Middle frontal gyrus (tissue), 1 donor: ENCODE data around the gene ITPK1.
A peak's percentile ranks its signal among the peaks of the same experiment; 100 is the strongest.

Experiments
- DNase-seq: peaks from one replicate; pipeline ENCODE4 v3.0.0-alpha.2; 2015; ENCODE audit warnings: low spot score; ENCODE audit errors: extremely low spot score

ITPK1 gene

DNA sequence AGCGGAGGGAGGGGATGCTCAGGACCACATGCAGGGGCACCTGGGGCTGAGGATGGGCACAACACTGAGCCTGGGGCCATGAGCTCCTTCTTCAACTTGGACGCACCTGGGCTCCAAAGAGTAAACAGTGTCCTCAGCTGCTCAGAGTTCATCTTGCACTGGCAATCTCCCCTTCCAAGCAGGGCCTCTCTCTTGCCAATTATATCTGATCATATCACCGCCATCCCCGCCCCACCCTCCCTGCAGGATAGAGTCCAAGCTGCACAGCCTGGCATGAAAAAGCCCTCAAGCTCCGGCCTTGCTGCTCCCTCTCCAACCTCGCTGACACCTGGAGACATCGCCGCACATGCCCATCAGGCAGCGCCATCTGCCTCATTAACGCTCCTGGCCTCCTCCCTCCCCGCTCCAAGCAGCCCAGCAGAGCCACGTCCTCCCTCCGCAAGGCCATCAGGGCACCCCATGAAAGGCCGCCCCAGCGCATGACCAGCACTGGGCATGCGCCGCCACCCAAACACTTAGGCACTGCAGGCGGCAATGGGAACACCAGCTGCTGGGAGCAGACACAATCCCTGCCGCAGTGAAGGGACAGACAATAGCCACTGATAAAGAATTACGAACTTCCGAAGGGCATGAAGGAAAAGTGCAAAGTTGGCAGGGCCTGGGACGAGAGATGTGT lies 103.9 kb downstream of the ITPK1 start:
- DNase-seq: peak; percentile 49

DNA sequence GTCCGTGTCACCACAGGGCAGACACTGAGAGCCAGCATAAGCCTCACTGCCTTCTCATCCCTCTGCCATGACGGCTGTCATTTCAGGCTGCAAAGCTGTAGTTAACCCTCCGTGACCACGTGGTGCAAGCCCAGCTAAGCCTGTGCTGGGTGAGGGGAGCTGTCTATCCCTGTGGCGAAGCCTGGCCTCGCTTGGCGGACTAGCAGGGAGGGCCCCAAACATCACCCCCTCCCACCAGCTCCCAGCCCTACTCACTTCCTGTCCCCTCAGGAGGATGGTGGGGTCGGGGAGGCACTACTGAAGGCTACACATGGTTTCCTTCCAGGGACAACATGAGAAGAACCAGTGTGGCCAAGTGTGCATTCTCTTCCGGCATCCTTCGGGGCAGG lies 104.6 kb downstream of the ITPK1 start:
- DNase-seq: no peak

DNA sequence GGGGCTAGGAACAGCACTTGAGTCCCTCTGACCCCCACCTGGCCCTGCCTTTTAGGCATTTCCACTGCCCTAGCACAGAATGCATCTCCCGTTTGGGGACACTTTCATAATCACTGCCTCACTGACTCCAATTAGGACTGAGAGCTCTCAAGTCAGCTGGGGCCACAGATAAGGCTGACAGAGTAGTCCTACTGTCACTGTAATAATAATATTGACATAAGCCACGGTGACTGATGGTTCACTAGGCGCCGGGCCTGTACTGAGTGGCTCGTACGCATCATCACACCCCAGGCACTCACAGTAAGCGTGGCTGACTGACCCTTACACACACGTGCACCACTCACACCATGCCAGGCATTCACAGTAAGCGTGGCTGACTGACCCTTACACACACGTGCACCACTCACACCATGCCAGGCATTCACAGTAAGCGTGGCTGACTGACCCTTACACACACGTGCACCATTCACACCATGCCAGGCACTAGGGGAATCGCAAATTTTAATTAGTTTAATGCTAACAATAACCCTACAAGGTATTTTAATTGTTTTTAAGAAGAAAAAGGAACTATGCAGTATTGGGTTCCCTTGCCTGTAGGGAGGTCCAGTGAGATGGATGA lies 105.1 kb downstream of the ITPK1 start:
- DNase-seq: no peak

DNA sequence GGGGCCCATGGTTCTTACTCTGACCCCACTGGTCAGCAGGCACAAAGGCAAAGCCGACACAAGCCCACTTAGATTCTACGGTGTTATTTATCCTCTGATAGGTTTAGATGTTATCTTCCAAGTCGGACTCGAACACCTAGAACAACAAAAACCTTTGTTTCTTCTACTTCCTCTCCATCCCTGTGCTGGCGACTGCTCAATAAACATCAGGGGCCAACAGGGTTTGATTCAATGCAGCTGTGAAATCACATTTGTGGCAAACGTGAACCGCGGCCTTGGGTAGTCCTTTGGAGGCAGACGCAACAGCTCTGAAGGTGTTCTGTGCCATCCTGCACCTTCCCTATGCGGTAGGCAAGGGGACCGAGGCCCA lies 105.6 kb downstream of the ITPK1 start:
- no peak for DNase-seq

DNA sequence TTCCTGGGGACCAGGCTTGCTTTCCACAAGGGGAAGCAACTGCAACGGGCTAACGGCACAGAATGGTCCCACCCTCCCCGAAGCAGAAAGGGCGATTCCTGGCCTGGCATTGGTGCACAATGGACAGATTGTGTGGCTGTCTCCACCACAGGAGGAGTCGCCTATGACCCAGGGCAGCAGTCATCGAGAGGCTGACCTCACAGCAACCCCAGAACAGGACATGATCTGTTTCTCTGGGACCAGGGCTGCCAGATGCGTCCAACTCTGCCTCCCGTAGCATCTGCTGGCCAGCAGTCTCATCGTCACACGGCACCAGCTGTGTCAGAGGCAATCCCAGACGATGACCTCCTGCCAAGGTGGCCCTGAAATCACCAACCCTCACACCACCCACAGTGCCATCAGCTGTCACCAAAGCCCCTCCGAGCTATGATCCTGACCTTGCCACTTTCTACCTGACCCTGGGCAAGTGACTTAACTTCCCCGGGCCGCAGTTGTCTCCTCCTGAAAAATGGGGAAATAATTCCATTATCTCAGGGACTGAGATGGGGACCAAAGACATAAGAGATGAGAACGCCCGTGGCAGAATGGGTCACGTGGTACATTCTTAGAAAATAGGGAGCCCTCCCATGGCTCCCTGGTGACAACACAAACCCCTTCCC lies 106.1 kb downstream of the ITPK1 start:
- peak; percentile 86 for DNase-seq

DNA sequence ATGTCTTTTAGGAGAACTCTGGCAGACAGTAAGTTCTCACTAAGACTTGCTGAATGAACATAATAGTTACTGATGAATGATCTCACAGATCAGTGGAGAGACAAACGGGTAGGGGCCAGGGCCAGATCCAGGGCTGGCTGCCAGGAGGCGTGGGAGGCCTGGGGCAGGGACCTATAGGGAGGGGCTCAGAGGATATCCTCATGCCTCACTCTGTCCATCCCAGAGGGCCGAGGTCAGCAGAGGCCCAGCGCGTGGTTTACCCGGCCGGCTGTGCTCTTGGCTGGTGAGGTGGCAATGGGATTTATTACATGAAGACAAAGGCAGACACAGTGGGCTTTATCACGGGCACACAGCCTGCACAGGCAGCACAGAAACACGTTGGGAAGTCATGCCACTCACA lies 107.3 kb downstream of the ITPK1 start:
- no peak for DNase-seq

DNA sequence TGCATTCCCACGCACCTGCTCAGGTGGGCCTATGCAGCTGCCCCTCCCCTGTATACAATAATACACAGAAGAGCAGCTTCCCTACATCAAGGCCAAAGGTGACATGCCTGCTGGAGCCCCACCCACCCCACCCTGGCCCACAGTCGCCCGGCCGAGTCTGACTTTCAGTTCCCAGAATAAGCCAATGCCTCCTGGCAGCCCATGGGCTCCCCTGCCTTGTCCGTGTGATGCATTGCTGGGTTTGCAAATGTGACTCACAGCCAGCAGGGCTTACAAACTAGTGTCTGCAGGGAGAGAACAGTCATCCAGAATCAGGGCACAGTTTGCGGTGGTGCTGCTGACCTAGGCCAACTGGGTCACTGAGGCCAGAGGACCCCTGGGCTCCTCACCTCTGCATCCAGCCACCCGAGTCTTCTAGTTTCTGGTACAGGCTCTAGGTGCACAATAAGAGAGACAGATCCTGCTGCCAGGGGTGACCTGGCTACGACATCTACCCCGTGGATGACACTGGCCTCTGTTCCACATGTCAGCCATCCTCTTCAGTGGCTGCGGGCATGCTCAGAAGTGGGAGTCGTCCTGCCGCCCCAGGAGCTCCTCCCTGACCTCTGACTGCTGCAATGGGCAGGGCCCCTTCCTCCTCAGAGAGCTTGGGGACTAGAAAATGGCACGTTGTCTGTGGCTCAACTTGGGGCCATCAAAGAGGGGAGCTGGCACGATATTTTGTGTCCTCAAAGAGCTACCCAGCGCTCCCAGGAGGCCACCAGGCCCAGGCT lies 108.3 kb downstream of the ITPK1 start:
- DNase-seq: no peak

DNA sequence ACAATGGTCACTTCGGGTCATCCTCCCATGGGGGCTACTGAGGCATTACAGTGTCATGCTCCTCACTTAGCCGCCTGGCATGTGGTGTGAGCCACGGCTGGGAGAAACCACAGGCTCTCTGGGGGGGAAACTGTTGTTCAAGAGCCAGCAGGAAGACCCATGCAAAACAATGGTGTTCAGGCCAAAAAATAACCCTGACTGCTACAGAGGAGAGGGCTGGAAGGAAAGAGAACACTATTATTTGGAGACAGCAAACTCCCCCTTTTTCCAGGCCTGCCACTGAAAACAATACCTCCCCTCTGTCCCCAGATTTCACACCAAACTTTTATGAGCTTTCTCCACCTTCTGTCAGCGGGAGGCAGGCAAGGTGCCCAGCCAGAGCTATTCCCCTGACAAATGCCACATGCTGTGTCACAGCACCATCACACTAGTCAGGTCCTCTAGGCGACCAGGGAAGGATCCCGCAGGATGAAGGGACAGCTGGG lies 109.1 kb downstream of the ITPK1 start:
- no peak for DNase-seq

DNA sequence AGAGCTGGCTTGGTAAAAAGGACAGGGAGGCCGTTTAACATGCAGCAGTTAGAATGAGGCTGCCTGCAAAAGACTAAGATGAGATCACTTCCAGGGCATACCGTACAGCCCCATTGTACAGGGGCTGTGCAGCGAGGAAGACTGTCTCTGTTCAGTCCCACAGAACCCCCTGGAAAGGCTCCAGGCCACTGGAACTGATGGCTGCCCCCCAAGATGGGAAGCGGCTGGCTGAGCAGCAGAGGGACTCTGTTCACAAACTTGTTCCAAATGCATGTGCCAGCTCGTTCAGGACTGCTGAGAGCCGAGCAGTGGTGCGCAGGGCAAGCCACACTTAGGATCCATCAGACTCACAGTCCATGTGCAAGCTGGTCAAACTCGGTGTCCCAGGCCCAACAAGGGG lies 109.9 kb downstream of the ITPK1 start:
- DNase-seq: no peak

DNA sequence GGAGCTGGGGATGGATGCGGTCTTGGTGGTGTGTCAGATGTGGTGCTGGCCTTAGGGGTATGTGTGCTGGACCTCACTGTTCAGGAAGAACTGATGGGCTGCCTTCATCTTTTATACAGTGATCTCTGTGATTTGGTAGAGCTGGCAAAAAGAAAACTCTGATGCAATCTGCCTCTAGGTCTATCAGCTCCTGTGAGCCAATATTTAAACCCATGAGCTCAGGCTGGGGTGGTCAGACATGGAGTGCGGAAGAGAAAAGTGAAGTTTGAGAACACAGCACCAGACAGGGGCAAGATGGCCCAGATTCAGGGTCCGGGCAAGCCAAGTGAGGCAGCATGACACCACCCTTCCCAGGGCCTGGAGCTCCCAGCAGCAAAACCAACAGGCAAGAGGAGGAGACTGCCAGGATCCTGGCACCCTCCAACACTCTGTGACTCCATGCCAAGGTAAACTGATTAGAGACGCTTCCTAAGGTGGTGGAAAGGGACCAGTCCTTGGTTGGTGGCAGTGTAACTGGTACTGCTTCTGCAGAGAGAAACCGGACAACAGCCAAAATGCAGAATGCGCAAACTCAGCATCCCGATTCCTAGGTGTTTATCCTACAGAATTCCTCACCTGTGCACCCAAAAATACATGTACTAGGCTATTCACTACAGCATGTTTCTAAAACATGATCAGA lies 110.5 kb downstream of the ITPK1 start:
- no peak for DNase-seq

DNA sequence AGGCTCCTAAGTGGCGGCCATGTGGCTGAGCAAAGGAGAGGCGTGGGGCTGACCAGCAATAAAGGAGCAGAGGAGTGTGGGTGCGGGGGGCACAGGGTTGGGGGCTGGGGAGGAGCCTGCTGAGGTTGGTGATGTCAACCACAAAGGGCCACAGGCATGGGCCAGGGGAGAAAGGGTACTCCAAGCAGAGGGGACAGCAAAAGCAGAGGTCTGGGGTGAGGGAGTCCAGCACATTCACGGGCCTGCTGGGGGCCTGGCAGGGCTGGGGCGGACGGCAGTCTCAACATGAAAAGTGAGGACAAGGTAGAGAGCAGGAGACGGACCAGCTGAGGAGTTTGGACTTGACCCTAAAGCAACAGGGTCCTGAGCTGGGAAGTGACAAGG lies 111.0 kb downstream of the ITPK1 start:
- no peak for DNase-seq

DNA sequence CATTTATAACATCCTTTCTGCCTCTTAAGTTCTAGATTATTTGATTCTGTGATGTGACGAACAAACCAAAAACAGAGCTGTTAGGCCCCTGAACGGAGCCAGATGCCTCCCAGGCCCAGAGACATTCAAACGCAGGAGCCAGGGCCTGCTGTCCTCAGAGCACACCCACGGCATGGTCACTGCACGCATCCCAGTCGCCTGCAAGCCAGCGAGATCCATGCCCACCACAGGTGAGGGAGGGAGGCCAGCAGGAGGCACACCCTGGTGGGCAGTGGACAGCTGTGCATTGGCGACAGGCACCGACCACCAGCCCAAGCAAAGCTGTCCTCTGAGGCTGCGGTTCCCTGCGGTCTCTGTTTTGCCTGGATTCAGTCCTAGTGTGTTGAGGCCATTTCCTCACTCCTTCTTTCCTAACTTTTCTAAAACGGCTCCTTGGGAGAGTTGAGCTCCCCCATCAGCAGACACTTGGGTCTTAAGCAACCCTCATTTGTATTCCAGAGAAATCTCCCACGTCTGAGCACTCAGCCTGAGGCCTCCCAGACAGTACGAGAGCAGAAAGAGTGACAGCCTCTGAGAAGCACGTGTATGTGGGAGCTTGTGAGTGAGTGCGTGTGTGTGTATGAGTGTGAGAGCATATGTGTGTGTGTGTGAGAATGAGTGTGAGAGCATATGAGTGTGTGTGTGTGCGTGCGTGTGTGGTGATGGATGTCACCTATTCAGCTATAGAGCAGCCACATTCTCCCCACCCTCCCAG lies 111.6 kb downstream of the ITPK1 start:
- no peak for DNase-seq

DNA sequence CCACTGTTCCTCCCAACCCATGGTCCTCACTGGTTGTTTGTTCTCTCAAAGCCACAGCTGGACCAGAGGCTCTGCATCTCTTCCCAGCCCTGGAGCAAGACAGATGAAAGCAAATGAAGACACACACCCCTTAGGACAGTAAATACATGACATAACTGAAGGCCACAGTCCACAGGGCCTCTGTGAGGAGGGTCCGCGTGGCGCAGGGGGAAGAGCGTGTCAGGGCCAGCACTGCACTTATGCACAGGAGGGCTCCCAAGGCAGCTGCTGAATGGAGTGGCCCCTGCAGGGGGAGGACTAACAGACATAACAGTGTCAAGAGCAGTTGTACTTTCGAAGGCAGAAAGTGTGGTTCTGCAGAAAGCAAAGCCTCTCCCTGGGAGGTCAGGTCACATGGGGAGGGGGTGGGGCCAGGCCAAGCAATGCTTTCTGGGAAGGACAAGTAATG lies 112.8 kb downstream of the ITPK1 start:
- no peak for DNase-seq

DNA sequence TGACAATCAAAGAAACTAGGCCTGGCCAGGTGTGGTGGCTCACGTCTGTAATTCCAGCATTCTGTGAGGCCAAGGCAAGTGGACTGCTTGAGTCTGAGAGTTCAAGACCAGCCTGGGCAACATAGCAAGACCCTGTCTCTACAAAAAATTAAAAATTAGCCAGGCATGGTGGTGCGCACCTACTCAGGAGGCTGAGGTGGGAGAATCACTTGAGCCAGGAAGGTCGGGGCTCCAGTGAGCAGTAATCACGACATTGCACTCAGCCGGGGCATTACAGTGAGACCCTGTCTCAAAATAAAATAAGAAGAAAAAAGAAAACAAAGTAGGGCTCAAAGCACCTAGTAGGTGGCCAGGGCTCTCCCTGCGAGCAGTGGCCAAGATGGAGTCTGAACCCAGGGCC lies 113.7 kb downstream of the ITPK1 start:
- DNase-seq: no peak

DNA sequence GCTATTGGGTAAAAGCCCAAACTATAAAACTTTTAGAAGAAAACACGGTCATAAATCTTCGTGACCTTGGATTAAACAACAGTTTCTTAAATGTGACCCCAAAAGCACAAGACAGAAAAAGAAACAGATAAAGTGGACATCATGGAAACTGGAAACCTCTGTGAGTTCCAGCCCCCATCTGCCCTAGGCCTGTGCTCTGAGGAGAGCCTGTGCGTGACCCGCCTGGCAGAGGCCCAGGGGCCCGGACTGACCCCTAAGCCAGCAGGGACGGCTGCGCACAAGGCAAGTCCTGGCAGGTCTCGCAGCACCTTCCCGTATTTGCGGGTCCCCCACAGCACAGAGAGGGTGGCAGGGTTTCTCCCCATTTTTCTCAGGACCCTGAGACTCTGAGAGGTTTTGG lies 116.8 kb downstream of the ITPK1 start:
- DNase-seq: no peak

DNA sequence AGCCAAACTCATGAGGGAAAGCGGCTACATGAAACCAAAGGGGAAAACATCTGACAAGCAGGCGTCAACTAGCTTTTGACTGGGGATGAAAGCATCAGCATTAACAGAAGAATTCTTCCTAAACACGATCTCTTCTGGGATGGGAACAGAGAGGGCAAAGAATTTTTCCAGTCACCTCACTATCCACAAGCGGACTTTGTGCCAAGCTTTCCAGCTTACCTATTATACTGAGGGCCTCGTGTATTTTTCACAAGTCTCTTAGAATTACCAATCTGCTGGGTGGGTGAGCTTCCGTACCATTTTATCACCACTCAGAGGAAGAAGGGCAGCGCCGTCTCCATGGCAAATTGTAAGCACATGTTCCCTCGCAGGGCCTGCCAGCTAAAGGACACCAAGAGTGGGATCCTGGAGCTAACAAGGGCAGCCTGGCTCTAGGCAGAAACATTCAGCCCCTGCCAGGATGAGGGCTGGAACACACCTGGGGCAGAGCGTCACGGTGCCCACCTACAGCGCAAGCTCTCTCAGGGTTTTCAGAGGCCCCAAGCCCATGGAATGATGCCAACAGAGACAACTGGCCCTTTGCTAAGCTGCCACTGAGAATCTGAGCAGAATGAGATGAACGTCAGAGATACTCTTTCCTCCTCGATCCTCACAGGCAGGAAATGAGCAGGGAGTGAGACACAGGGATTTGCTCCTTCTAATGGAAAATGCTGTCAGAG lies 118.2 kb downstream of the ITPK1 start:
- no peak for DNase-seq

DNA sequence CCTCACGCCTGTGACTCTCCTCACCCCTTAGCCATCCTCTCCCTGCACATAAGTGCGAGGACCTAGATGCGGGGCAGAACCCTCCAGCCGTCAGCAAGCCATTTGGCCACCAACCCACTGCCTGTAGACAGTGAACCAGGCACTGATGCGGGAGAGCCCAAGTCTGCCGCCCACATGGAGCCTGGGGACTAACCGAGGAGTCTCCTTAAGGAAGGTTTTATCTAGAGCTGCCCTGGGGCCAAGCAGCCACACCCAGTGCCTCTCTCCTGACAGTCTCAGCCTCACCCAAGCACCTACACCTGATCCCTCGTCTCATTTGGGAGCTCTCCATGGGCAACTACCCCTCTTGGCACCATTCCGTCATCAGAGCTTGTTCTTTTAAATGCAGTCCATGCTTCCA lies 120.1 kb downstream of the ITPK1 start:
- DNase-seq: no peak

DNA sequence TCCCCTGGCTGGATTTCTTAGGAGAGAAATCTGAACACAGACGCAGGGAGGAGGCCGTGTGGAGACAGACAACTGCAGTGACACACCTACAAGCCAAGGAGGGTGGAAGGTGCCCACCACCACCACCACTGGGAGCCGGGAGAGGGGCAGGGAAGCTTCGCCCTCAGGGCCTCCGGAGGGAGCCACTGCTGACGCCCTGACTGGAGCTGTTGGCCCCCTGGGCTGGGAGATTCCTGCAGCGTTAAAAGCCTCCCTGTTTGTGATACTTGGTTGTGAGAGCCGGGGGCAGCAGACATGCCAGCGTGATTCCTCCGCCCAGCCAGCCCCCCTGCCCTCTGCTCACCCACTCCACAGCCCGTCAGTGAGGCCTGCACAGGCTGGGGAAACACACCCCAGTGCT lies 120.8 kb downstream of the ITPK1 start:
- no peak for DNase-seq

DNA sequence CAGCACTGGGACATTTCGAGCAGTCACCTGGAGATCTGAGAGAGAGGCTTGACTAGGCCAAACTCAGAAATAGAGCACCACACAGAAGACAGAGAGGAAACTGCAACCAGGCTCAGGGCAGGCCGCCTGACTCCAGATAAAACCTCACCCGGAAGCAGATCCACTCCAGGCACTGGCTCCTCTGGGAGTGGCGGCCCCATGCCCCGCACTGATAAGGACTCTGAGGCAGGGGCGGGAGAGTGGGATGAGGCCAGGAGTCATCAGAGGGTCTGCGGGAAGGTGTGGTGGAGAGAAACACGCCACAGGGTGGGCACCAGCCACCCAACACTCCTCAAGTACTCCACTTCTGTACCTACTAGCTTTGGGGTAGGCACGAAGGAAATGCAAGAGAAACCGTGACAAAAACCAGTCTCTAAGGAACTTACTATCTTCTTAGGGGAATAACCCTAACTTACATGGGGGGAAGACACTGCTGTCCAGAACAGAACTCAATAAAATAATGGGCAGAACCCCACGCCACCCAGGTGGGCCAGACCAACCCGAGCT lies 121.5 kb downstream of the ITPK1 start:
- DNase-seq: no peak

DNA sequence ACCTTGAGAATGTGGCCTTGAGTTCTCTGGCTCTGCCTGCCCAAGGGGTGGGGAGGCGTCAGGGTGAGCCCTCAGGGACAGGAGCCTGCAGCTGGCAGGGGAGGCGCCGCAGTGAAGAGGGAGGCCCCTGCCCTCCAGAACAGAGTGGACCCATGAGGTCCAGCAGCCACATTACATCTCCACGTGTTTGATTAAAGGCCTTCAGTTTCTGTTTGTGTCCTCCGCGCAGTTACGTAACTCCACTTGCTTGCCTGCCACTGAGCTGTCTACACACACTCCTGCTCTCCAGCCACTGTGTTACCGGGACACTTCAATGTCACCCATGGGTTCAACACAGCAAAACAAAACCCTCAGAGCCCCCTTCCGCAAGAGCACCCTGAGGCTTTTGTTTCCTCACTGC lies 122.4 kb downstream of the ITPK1 start:
- no peak for DNase-seq
